ENCODE measurements around the gene SERPINA6.
"Not testable (repeated sequence)": the region's sequence is repeated elsewhere in the genome, so short reads cannot be mapped to it uniquely, and the experiment has no call there.

The SERPINA6 gene

DNA sequence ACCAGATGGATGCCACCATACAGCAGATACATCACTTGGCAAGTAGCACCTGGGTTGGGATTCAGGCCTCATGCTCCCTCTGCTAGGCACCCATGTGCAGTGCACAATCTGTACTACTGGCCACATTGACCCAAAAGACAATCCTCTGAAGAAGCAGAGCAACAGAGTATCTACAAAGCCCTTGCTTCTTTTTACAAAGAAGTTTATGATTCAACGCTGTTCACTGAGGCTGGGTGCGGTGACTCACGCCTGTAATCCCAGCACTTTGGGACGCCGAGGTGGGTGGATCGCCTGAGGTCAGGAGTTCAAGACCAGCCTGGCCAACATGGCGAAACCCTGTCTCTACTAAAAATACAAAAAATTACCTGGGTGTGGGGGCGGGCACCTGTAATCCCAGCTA lies 31.1 kb upstream of the SERPINA6 start:
- DNase-seq, result not testable (repeated sequence)

DNA sequence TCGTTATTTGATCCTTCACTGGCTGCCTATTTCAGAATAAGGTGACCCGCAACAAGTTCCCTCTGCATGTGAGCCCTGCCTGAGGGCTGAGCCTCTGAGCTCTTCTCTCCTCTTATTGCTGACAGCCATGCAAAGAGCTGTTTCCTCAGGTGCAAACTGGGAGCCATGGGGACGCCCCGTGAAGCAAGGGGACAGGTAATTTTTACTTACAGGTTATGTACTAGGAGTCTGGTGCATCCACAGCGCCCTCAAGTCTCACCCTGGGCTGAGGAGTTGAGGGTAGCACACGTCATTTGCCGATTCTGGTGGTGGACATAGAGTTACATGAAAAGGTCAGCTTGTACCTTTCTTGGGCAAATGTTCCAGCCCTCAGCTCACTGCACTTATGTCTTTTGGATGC lies 26.1 kb upstream of the SERPINA6 start:
- DNase-seq, result no peak

DNA sequence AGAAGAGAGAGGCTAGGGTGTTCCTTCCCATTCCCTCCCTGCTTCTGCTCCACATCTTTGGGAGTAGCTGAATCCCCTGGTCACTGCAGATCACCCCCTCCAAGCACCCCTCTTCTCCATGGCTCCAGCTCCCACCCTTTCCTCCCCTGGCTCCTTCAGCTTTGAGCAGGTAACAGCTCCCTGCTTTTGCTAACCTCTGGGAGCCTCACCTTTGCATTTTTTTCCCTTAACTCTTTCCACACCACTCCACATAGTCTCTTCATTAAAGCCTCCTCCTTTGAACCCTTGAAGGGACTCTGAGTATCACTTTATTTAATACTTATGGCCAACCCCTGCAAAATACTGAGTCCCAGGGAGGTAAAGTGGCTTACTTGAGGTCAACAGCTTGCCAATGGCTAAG lies 25.7 kb upstream of the SERPINA6 start:
- DNase-seq, result no peak

DNA sequence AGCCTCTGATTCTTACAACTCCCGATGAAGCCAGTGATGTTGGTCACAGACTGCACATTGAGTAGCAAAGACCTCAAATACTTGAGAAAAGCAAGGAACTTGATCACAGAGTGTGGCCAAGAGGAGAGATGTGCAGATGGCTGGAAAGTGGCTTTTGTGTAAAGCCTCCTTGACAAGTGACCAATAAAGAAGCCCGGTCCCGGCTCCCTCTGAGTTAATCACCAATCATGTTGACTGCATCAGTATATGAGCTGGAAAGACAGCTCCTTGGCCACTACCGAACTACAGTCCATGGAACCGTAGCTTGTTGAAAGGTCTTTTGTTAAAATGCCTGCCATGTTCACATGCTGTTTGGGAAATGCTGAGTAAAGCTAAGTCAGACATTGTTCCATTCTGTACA lies 23.7 kb upstream of the SERPINA6 start:
- no peak for DNase-seq

DNA sequence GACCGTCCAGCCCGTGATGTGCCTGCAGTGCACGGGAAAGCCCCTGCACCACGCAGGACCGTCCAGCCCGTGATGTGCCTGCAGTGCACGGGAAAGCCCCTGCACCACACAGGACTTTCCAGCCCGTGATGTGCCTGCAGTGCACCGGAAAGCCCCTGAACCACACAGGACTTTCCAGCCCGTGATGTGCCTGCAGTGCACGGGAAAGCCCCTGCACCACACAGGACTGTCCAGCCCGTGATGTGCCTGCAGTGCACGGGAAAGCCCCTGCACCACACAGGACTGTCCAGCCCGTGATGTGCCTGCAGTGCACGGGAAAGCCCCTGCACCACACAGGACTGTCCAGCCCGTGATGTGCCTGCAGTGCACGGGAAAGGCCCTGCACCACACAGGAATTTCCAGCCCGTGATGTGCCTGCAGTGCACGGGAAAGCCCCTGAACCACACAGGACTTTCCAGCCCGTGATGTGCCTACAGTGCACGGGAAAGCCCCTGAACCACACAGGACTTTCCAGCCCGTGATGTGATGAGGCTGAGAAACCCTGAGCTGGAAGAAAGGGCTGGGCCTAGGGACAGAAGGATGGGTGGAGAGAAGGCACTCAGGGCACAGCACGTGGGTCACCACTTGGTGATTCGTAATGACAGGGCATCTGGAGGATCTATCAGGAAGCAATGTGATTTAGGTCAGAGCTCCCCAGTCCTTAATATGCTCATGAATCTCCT lies 23.1 kb upstream of the SERPINA6 start:
- peak in 1 of 2 experiments; percentile 41 for DNase-seq

DNA sequence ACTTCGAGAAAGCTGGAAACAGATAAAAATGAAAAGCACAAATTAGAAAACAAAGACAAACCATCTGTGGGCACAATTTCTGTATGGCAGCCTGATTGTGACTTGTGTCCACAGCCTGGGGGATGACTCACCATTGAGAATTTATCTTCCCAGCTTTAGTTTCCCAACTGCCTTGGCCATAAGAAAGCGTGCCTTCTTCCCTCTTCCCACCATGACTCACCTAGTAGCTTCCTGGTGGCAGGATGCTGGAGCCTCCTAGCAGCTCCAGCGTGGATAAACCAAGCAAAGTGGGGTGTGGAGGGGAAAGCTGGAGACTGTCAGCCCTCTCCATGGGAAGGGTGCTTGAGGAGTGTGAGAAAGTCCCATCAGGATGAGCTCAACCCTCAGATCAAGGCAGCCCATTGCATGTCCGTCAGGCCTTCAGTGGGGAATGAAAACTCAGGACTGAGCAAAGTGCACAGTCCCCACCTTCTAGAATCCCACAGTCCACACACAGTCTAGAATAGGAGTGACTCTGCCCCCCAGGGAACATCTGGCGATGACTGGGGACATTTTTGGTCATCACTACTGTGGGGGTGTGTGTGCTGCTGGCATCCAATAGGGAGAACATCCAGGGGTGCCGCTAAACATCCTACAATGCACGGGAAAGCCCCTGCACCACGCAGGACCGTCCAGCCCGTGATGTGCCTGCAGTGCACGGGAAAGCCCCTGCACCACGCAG lies 22.4 kb upstream of the SERPINA6 start:
- DNase-seq, result peak; percentile 85 to 94

DNA sequence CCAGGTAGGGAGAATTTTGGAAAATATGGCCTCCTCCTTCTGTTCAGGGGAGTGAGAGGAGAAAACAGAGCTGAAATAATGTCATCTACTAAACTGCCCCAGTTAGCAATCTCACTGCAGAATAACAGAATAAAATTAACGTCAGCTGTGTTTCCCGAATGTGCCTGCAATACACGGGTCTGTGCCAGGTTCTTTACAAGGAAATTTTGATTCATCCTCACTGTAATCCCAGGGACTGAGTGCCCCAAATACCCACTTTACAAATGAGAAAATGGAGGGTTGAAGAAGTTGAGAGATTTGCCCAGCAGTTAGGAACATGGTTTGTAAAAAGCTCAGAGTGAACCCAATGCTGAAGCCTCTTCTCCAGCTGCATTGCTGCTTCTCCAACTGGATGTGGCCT lies 21.3 kb upstream of the SERPINA6 start:
- DNase-seq, result no peak

DNA sequence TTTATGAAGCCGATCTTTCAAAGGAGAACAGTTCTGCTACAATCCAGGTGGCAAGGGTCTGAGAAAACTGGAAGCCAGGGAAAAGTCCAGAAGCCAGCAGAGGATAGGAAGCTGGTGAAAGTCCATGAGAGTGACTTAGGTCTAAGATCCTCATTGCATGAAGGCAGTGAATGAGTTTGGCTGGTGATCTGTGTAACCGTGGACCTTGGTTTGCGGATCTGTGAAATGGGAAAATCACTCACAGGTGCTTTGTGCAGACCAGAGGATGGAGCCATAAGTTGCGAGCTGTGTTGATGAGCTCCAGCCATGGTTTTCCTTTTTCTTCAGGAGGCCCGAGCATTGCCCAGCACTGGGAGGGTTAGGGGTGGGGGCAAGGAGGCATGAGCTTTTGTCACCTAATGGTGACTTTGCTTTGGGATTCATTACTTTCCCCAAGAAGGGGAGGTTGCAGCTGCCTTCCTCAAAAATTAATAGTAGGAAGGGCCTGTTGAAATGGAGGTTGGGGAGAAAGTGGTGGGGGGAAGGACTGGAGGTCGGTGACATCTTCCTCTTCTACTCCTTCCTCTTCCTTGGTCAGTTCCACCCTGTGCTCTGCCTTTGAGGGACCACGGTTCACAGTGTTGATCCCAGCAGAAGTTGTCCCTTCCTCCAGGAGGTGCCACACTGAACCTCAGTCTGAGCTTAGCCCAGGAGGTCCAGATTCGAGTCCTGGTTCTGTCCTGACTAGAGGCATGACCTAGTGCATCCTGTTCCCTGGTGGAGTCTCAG lies 20.3 kb upstream of the SERPINA6 start:
- no peak for DNase-seq

DNA sequence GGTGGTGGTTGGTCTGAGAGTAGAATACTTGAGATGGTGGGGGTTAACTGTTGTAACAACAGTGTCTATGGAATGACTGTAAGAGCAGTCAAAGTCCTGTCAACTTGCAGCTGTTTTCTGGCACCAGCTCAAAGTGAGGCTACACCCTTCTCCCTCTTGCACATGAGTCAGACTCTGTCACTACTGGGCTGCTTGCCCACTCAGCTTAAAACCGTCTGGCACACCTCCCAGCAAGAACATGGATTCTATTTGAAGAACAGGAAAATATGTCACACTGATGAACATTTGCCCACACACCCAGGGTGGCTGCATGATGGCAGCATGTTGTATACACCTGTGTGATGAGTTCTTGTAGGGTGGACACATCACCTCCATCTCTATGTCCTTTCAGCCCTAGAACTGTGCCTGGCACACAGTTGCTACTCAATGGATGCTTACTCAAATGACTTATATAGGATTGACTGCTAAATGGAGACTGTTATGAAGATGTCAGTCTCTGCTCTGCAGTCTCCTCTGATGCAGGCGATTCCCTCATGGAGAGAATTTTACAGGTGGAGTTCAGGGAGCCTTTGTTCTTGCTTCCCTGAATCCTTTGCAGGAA lies 19.3 kb upstream of the SERPINA6 start:
- peak; percentile 83 to 97 for DNase-seq

DNA sequence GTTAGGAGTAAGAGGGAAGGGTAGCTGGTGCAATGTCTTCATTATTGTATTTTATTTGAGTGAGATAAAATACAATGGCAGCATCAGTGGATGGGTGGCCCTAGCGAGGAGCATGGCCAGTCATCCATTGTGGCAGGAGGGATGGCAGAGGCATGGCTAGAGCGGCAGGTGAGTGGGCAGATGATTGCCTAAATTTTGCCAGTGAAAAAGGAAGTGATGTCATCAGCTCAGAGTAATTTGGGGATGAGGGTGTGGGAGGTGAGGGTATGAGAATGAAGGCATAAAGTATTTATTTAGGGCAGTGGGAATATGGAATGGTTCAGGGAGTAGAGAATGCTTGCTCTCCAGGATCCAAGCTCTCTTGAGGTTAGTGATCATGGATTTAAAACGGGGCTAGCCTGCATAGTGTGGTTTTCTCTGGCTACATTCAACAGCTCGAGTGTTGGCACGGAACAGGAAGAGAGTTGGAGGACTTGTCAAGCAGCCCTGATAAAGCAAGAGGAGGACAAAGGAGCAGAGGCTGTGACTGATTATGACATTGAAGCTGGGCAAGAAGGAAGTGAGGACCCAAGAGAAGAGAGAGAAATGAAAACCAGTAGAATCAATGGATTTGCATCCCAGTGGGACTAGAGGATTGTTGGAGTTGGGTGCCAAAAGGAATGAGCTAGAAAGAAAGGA lies 18.7 kb upstream of the SERPINA6 start:
- no peak for DNase-seq

DNA sequence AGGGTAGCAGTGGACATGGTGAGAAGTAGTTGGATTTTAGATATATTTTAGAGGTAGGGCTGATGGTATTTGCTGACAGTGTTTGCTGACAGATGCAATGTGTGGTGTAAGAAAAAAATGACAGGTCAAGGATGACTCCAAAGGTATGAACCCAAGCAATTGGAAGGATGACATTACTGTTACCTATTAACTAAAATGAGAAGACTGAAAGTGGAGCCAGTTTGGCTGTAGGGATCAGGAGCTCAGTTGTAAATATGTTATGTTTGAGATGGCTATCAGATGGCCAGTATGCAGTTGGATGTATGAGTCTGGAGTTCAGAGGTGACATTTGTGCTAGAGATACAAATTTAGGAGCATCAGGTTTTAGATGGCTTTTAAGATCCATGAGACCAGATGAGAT lies 17.4 kb upstream of the SERPINA6 start:
- no peak for DNase-seq

DNA sequence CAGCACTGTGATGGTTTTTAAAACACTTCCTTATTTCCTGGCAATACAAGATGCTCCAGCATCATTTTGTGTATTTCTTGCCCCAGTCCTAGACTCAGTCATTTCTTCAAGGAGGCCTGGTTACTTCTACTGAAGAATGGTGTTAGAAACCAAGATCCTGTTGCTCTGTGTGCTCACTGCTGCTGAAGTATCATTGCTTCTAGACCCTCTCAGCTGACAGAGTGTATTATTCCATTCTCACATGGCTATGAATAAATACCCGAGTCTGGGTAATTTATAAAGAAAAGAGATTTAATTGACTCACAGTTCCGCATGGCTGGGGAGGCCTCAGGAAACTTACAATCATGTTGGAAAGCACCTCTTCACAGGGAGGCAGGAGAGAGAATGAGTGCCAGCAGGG lies 14.9 kb upstream of the SERPINA6 start:
- DNase-seq, result no peak

DNA sequence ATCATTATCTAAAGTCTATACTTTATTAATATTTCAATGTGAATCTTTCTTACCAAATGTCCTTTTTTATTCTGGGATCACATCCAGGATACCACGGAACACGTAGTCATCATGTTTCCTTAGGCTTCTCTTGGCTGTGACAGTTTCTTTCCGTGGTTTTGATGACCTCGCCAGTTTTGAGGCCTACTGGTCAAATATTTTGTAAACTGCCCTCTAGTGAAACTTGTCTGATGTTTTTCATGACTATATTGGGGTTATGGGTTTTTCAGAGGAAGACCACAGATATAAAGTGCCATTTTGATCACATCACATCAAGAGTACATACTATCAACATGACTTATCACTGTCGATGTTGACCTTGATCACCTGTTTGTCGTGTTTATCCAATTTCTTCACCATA lies 14.1 kb upstream of the SERPINA6 start:
- no peak for DNase-seq

DNA sequence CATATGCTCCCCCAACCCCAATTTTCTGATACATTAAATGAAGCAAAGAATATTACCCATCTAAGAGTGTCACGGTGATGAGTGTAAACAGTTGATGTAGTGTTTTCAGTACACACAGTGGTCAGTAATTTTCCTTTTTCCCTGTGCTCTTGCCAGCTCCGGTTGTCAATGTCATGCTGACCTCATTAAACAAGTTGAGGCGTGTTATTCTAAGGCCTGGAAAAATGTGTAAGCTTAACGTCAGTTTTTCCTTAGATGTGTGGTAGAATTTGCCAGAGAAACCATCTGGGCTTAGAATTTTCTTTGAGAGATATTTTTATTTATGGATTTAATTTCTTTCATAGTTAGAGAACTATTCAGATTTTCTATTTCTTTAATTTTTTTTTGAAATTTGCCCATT lies 11.7 kb upstream of the SERPINA6 start:
- no peak for DNase-seq

DNA sequence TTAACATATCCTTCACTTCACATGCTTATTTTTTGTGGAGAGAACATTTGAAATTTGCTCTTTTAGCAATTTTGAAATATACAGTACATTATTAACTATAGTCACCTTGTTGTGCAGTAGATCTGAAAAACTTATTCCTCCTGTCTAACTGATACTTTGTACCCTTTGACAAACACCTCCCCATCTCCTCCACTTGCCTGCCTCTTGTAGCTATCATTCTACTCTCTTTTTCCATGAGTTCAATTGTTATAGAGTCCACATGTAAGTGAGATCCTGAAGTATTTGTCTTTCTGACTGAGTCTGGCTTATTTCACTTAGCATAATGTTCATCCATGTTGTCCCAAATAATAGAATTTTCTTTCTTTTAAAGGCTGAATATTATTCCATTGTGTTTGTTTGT lies 9.5 kb upstream of the SERPINA6 start:
- no peak for DNase-seq

DNA sequence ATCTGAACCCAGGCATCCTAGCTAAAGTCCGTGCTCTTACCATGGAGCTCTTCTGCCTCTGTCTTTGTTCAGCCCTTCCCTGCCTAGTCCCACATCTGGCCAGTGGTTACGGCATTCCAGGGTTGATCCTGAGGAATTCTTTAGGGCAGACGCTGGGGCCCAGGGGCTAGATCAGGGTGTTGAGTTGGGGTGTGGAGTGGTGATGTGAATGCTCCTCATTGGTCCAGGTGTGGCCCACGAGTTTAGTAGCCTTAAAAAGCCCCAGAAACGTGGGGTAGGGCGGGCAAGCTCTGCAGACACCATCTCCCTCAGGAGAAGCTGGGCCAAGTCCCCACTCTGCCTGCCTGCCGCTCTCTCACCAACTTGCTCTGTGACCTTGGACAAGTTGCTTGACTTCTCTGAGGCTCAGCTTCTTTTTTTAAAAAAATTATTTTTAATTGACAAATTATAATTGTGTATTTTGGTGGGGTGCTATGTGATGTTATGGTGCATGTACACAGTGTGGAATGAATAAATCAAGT lies 9.0 kb upstream of the SERPINA6 start:
- no peak for DNase-seq

DNA sequence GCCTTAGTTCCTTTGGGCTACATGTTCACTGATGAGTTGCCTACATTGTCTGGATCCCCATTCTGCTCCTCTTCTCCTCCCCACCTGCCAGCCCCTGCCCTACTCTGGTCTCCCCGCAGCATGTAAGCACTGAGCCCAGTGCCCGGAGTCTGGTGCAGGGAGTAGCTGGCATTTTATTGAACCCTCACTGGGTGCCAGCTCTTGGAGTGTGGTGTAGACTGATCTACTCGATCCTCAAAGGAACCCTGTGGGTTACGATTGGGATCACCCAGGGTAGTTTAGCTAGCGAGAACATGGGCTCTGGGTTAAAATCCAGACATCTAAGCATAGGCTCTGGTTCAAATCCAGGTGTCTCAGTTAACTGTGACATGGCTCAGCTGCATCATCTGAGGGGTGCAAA lies 8.3 kb upstream of the SERPINA6 start:
- no peak for DNase-seq

DNA sequence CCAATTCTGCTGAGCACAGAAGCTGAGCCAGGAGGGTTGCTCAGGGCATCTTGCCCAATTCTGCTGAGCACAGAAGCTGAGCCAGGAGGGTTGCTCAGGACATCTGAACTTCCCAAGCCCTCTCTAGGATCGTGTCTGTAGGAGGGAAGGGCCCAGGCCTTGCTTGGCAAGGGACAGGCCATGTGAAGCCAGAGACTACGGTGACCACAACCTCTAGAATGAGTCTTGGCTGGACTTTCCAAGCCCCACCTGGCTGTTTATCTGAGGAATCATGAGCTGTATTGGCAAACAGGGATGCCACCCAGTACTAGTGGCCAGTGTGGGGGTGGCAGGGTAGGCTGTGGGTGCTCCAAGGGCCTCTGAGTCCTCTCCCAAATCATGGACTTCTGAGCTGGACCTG lies 7.7 kb upstream of the SERPINA6 start:
- DNase-seq, result no peak

DNA sequence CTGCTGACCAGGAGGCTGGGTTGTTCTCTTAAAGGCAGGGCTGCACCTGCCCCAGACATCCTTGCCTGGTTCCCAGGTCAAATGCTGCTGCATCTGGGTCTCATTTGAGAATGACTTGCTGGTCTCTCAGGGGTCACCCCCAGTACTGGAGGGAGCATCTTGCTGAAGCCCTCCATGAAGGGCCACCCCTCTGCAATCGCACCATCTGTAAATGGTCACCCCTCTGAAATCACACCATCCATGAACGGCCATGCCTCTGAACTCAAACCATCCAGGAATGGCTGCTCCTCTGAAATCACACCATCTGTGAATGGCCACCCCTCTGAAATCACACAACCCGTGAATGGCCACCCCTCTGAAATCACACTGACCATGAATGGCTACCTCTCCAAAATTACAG lies 7.3 kb upstream of the SERPINA6 start:
- no peak for DNase-seq

DNA sequence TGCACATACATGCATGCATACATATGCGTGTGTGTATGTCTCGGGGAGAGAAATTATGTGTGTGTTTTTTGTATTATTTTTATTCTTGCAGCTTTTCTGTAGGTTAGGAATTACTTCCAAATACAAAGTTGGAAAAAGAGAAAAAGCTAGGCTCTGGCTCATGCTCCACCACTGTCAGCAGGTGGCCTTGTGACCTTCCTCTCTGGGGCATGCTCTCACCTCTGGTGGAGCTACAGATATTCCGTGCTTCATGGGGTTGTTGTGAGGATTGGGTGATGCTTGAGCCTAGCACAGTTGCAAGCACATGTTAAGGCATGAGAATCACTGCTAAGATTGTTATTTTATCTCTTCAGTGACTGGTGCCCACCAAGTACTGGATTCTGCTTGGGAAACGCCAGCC lies 6.7 kb upstream of the SERPINA6 start:
- DNase-seq, result no peak

DNA sequence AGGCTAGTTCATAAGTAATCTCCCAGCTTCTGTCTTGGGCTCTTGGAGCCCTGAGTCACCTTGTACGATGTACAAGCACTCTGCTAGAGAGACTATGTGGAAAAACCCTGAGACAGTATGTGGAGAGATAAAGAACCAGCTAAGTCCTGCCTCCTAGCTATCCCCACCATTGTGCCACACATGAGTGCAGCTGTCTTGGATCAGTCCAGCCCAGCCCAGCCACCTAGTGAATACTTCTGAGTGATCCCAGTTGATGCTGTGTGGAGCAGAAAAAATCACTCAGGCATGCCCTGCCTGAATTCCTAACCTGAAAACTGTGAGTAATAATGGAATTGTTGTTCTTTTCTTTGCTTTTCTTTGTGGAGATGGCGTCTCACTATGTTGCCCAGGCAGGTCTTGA lies 5.1 kb upstream of the SERPINA6 start:
- DNase-seq, result no peak

DNA sequence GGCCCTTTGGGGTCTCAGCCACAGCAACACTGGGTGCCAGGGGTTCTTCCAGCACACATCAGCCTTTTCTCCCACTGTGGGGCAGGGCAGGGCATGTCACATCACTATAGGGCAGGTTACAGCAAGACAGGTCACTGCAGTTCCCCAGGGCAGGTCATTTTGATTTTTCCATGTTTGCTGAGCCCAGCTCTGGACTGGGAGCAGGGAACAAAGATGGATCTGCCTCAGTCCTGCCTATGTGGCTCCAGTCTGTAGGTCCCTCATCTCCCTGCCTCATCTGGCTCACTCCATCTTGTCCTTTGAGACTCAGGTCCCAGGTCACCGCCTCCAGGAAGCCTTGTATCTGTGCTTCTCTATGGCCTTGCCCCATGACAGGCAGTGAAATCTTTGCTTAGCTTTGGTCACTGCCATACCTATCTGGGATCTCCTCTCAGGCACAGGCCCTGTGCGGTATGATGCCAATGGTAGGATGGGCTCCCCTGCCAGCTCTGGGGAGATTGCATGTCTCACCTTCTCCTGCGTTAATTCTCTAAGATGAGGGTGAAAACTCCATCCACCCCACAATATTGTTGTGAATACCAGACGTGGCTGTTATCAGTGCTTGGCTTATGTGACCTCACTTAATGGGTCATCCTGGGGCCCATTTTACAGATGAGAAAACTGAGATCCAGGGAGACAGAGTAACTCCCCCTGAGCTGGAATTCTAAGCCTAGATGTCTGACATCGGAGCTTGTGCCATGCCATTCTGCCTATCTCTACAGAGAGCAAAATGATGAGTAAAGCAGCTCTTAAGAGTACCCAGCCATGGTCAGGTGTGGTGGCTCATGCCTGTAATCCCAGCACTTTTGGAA lies 1.5 kb downstream of the SERPINA6 start:
- DNase-seq, result no peak
